ENCODE results near the gene TUBB.

DNA sequence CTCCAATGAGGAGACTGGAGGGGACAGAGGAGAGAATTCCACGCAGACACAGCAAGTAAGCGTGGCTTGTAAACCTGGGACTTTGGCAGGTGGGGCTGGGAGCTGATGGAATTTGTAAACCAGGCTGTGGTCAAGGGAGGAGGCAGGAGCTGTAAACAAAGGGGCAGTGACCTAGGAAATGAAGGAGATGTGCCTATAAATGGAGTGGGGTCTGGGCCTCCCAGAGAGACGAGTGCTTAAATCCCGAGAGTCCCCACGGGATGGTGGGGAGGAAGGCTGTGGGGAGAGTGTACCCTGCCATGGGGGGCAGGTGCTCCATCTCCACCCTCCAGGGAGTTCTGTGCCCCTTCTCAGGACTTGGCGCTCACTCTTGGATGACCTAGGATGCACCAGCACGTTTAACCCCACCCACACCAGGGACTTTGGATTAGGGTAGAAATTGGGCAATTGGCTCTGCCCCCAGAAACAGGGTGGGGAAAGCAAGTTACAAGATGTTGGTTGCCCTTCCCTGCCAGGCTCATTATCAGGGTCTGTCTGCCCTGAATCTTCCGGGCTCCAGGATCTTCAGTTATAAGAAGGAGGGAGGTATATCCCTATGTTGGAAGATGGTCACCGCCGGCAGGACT, 43.4 kb upstream of the TUBB start:
- TF ChIP-seq, protein P1, sequence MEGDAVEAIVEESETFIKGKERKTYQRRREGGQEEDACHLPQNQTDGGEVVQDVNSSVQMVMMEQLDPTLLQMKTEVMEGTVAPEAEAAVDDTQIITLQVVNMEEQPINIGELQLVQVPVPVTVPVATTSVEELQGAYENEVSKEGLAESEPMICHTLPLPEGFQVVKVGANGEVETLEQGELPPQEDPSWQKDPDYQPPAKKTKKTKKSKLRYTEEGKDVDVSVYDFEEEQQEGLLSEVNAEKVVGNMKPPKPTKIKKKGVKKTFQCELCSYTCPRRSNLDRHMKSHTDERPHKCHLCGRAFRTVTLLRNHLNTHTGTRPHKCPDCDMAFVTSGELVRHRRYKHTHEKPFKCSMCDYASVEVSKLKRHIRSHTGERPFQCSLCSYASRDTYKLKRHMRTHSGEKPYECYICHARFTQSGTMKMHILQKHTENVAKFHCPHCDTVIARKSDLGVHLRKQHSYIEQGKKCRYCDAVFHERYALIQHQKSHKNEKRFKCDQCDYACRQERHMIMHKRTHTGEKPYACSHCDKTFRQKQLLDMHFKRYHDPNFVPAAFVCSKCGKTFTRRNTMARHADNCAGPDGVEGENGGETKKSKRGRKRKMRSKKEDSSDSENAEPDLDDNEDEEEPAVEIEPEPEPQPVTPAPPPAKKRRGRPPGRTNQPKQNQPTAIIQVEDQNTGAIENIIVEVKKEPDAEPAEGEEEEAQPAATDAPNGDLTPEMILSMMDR (IDR thresholded peaks at IDR 0.05), result no peak
- TF ChIP-seq, protein P2, sequence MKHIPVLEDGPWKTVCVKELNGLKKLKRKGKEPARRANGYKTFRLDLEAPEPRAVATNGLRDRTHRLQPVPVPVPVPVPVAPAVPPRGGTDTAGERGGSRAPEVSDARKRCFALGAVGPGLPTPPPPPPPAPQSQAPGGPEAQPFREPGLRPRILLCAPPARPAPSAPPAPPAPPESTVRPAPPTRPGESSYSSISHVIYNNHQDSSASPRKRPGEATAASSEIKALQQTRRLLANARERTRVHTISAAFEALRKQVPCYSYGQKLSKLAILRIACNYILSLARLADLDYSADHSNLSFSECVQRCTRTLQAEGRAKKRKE (CRISPR knock-in tag; IDR thresholded peaks at IDR 0.05; ENCODE audit: low read depth), result no peak
- TF ChIP-seq CBX8 (IDR thresholded peaks at IDR 0.05) (no peak), POLR2A (IDR thresholded peaks at IDR 0.05; ENCODE audit: low read length) (no peak)

Data from A549 (cell line).